H1 (cell line): ENCODE data around the gene PIGU. TPM values are rescaled to one million over a fixed set of nuclear protein-coding genes. Genes with fewer than 3 reads are reported as not detected.

Source experiments
- ASH2L ChIP-seq: fragments of 200-600, 300-600 bp; sonication (generic); IDR thresholded peaks from one replicate; pipeline ENCODE4 v1.7.1; 2017; ENCODE audit warnings: low read length
- BACH1 ChIP-seq: IDR thresholded peaks from 2 replicates; pipeline ENCODE4 v1.6.1; 2012; ENCODE audit warnings: low read length, improper control_type of control experiment
- BCL11A ChIP-seq, 2 experiments: IDR thresholded peaks; one replicate each; pipeline ENCODE4 v1.6.1; 2011; ENCODE audit warnings: low read depth in 2 of 2, low read length in 2 of 2, mild to moderate bottlenecking in 2 of 2
- BRCA1 ChIP-seq: IDR thresholded peaks from 2 replicates; pipeline ENCODE4 v1.6.1; 2012; ENCODE audit warnings: low read depth, low read length, improper control_type of control experiment
- CBX8 ChIP-seq: fragments of 300-800, 300-1000 bp; sonication (generic); IDR thresholded peaks from 2 replicates; pipeline ENCODE4 v1.7.1; 2016; ENCODE audit warnings: low read depth, low read length, borderline replicate concordance
- CHD1 ChIP-seq: IDR thresholded peaks from 2 replicates; pipeline ENCODE4 v1.6.1; 2012; ENCODE audit warnings: low read depth, low read length, improper control_type of control experiment
- JUN ChIP-seq: IDR thresholded peaks from 2 replicates; pipeline ENCODE4 v1.6.1; 2011; ENCODE audit warnings: low read depth, mild to moderate bottlenecking, improper control_type of control experiment, low read length
- KDM1A ChIP-seq: fragments of 200-600, 300-600 bp; sonication (generic); IDR thresholded peaks from 2 replicates; pipeline ENCODE4 v1.7.1; 2016; ENCODE audit warnings: mild to moderate bottlenecking, low read length, borderline replicate concordance
- KDM4A ChIP-seq: IDR thresholded peaks from one replicate; pipeline ENCODE4 v1.7.1; 2012; ENCODE audit warnings: low read depth, mild to moderate bottlenecking, moderate library complexity, low read length, inconsistent platforms; ENCODE audit not compliant: severe bottlenecking
- PHF8 ChIP-seq: fragments of 200-600 bp; sonication (generic); conservative IDR thresholded peaks from 2 replicates; pipeline ENCODE4 v1.7.1; 2012; ENCODE audit warnings: low read depth, mild to moderate bottlenecking, inconsistent platforms, low read length, moderate library complexity
- RFX5 ChIP-seq: IDR thresholded peaks from 2 replicates; pipeline ENCODE4 v1.6.1; 2011; ENCODE audit warnings: low read depth, low read length, improper control_type of control experiment, borderline replicate concordance
- SIX5 ChIP-seq: IDR thresholded peaks from 2 replicates; pipeline ENCODE4 v1.6.1; 2011; ENCODE audit warnings: mild to moderate bottlenecking, low read depth, low read length
- polyA plus RNA-seq, 7 experiments: library from polyadenylated mRNA; depleted of rRNA in 3 of 7; stranded (reverse) in 5 of 7; unstranded in 2 of 7; fragments of >200 nt in 5 of 7; fragments of 200-250 nt in 2 of 7; gene quantifications; 1 replicate in 5 of 7; 2 replicates in 1 of 7; 4 replicates in 1 of 7; pipeline versions ENCODE4 v1.2.1 to v1.2.3, GENCODE V29; 2011 to 2013; ENCODE audit warnings: missing spikeins in 2 of 7, mixed read lengths in 2 of 7
- total RNA-seq: library from RNA; stranded (reverse); fragmentation: NEBNext Ultra II Directional; extraction: Animal tissue kit (Norgen Biotek cat#: 25700); gene quantifications from 2 replicates; pipeline ENCODE4 v1.2.1, GENCODE V29; 2021

The PIGU gene
- total and polyA plus RNA-seq, 2 of the 8 experiments (the other 6 are each of a cell fraction or from before 2014, with no cell fraction given) = 28.3 to 117 TPM

DNA sequence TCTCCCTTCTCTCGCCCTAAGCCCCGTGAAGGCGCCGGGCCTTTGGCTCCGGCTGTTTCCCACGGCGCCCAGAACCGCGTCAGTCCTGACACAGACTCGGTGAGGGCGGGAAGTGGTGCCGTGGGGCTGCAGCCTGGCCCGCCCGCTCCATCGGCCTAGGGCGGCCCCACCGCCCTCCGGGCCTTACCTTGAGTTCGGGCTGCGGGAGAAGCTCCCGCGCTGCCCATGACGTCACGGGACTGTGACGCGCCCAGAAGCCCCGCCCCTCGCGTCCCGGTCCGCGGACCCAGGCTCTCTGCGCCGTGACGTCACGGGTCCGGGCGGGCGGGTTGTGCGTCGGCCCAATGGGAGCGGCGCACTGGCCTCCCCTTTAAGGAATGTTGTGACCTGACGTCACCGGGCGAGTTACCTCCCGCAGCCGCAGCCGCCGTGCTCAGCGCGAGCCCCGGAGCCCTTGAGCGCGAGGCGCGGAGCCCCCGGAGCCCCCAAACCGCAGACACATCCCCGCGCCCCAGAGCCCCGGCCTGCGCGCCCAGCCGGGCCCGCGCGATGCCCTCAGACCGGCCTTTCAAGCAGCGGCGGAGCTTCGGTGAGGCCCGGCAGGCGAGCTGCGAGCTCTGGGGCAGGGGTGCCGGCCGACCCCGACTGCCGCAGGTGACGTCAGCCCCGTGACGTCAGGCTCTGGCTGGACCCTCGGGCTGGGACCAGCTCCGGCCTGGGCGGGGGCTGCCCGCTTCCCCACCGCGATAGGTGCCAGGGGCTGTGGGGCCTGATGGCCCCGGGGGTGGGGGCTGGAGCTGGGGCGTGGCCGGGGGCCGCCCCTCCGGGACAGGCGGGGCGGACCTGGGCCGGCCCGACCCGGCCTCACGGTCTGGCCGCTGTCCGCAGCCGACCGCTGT is 118.3 kb downstream of the PIGU start, which contains the start of gene MAP1LC3A (continued):
- TF ChIP-seq JUN (no peak), CBX8 (no peak), KDM4A (peak; percentile 81), KDM1A (no peak), ASH2L (peak; percentile 81), PHF8 (peak; percentile 60), BACH1 (no peak), SIX5 (no peak), RFX5 (no peak), BCL11A (IDR thresholded peaks at IDR 0.05; ENCODE audit: low read depth in 2 of 2, low read length in 2 of 2) (no peak), BRCA1 (no peak; the same call in 1 of the 2 replicates), CHD1 (no peak)
